Stimulated activated CD8-positive, alpha-beta memory T cell treated with anti-CD3 and anti-CD28 coated beads, Interleukin-12 subunit alpha, Interleukin-12 subunit beta, amount 100 ng/mL, for 4 hours (primary cell): ENCODE data around the gene GALR3.
"Not testable (repeated sequence)": the region's sequence is repeated elsewhere in the genome, so short reads cannot be mapped to it uniquely, and the experiment has no call there.

Experiments used
- DNase-seq: peaks from one replicate; pipeline ENCODE4 v3.0.0-alpha.2; 2020; ENCODE audit warnings: low read depth

The GALR3 gene, protein sequence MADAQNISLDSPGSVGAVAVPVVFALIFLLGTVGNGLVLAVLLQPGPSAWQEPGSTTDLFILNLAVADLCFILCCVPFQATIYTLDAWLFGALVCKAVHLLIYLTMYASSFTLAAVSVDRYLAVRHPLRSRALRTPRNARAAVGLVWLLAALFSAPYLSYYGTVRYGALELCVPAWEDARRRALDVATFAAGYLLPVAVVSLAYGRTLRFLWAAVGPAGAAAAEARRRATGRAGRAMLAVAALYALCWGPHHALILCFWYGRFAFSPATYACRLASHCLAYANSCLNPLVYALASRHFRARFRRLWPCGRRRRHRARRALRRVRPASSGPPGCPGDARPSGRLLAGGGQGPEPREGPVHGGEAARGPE

GRCh38 chr22:37823134-37823985 lies at the start of gene GALR3:
Gene GALR3, plus strand, starts transcription at chr22:37823382. Its CDS starts 25 bp downstream, at chr22:37823407.
- no peak for DNase-seq

DNA sequence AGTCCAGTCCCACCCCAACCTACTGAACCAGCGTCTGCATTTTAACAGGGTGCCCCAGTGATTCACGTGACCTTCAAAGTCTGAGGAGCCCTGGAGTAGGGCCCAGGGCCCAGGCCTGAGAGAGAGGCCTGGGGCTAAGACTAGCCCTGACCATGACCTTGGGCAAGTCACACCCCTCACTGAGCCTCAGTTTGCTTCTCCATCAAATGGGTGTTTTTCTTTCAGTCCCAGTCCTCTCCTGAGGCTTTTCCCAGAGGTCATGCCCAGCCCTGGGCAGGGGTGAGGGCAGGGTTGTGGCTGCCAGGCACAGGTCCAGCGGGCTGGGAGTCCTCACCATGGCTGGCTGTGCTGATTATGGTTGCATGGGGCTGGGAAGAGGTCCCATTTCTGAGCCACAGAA lies 48.5 kb upstream of the GALR3 start:
- no peak for DNase-seq

- no peak for DNase-seq
Measured at GRCh38 chr22:37775785-37776638, 47.2 kb upstream of the GALR3 start.

DNA sequence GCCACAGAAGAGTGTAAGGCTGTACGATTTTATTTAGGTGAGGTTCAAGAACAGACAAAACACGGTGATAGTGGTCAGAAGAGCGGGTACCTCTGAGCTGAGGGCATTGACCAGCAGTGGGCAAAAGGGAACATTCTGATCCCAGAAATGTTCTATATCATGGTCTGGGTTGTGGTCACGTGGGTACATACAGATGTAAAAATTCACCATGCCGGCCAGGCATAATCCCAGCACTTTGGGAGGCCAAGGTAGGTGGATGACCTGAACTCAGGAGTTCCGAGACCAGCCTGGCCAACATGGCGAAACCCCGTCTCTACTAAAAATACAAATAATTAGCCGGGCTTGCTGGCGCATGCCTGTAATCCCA lies 46.6 kb upstream of the GALR3 start:
- DNase-seq, result no peak

GRCh38 chr22:37777122-37777687 lies 46.0 kb upstream of the GALR3 start:
- no peak for DNase-seq

DNA sequence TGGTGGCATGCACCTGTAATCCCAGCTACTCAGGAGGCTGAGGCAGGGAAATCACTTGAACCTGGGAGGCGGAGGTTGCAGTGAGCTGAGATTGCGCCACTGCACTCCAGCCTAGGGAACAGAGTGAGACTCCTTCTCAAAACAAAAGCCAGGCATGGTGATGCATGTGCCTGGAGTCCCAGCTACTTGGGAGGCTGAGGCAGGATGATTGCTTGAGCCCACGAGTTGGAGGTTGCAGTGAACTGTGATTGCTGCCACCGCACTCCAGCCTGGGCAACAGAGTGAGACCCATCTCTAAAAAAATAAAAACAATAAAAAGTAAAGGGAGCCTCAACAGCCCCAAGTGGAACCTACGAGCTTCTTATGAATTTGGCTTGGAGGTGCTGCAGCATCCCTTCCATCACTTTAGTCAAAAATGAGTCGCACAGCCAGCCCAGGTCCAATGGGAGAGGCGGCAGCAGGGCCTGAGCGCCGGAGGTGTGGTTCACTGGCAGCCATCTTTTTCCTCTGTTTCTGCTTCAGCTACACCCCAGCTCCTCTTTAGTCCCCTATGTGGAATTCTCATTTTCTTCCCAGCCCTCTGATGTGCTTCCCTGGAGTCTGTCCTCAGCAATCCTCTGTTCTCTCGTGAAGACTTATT lies 44.7 kb upstream of the GALR3 start:
- no peak for DNase-seq

- DNase-seq, result no peak
Measured at GRCh38 chr22:37781434-37782059, 41.6 kb upstream of the GALR3 start.

- DNase-seq, result no peak
Measured at GRCh38 chr22:37782340-37783168, 40.6 kb upstream of the GALR3 start.

DNA sequence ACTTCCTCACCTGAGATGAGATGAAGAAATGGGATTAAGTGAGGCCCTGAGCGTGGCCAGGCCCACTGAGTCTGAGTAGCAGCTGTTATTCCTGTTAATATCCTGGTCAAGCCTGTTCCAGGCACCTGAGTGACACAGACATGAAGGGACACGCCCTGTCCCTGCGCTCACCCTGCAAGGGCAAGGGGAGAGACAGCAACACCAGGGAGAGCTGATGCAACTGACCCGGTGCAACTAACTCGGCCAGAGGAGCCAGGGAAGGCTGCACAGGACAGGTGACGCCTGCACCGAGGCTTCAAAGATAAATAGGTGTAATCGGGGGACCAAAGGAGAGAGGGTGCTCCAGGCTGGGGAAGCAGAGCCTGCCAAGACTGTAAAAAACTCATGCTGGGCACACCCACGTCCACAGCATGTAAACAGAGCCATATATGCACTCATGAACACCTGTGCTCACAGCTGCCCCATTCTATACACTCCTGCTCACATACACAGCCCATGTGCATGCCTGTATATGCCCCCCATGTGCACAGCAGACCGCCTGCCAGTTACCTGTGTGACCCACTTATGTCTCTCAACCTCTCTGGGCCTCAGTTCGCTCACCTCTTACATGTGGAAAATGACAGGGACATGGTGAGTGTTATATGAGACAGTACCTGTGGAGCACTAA lies 38.2 kb upstream of the GALR3 start:
- no peak for DNase-seq

DNA sequence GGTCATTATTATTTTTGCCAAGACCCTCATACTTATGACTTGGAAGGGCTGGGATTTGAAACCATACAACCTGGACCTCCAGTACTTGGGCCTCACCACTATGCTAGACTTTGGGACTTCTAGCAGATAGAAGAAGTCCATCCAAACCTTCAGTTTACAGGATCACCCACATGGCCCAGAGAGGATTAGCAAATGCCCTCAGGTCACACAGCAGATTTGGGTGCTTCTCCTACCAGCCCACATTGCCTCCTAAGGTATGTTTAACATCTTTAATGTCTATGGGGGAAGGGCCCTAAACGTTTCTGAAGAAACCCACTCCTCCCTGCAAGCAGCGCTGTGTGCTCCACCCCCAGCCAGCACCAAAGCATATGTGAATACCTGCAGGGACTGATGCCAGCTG lies 32.9 kb upstream of the GALR3 start:
- no peak for DNase-seq

DNA sequence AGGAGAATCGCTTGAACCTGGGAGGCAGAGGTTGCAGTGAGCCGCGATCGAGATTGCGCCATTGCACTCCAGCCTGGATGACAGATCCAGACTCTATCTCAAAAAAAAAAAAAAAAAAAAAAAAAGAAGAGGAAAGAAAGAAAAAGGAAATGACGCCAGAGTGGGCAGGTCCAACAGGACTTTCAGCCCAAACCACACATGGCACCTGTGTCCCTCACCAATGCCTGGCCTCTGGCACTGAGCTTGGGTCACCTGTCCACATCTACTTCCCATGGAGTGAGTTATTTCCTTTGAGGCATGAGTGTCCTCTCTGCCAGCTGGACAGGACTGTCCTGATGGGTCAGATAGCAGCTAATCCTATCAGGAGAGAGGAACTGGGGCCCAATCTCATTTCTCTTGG lies 30.7 kb upstream of the GALR3 start:
- no peak for DNase-seq

DNA sequence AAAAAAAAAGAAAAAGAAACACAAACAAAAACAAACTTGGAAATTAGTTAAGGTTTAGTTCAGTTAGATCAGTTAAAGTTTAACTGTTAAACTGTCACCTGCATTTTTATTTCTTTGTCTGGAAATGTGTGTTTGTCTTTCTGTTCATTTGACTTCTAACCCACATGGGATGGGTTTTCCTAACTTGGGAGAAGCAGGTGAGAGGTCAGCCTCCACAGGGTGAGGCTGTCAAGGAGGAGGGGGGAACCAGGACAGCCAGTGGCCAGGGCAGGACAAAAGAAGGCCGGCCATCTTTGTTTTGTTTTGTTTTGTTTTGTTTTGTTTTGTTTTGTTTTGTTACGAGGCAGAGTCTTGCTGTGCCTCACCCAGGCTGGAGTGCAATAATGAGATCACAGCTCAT lies 28.8 kb upstream of the GALR3 start:
- DNase-seq, result no peak

GRCh38 chr22:37796079-37796478 lies 27.1 kb upstream of the GALR3 start:
- DNase-seq, result no peak

DNA sequence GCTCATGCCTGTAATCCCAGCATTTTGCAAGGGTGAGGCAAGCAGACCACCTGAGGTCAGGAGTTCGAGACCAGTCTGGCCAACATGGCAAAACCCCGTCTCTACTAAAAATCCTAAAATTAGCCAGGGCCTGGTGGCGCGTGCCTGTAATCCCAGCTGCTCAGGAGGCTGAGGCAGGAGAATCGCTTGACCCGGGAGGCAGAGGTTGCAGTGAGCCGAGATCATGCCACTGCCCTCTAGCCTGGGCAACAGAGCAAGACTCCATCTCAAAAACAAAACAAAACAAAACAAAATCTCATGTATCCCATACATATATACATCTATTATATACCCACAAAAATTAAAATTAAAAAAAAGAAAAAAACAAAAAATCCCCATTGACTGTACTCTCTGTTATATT lies 25.9 kb upstream of the GALR3 start:
- not testable (repeated sequence) for DNase-seq

GRCh38 chr22:37797874-37798500 lies 25.2 kb upstream of the GALR3 start:
- DNase-seq, result no peak

DNA sequence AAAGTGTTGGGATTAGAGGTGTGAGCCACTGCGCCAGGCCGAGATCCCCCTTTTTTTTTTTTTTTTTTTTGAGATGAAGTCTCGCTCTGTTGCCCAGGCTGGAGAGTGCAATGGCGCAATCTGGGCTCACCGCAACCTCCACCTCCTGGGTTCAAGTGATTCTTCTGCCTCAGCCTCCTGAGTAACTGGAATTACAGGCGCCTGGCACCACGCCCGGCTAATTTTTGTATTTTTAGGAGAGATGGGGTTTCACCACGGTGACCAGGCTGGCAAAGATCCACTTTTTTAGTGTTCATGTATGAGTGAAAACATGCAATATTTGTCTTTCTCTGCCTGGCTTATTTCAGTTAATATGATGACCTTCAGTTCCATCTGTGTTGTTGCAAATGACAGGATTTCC lies 23.2 kb upstream of the GALR3 start:
- not testable (repeated sequence) for DNase-seq

GRCh38 chr22:37801946-37802309 lies 21.3 kb upstream of the GALR3 start:
- no peak for DNase-seq

DNA sequence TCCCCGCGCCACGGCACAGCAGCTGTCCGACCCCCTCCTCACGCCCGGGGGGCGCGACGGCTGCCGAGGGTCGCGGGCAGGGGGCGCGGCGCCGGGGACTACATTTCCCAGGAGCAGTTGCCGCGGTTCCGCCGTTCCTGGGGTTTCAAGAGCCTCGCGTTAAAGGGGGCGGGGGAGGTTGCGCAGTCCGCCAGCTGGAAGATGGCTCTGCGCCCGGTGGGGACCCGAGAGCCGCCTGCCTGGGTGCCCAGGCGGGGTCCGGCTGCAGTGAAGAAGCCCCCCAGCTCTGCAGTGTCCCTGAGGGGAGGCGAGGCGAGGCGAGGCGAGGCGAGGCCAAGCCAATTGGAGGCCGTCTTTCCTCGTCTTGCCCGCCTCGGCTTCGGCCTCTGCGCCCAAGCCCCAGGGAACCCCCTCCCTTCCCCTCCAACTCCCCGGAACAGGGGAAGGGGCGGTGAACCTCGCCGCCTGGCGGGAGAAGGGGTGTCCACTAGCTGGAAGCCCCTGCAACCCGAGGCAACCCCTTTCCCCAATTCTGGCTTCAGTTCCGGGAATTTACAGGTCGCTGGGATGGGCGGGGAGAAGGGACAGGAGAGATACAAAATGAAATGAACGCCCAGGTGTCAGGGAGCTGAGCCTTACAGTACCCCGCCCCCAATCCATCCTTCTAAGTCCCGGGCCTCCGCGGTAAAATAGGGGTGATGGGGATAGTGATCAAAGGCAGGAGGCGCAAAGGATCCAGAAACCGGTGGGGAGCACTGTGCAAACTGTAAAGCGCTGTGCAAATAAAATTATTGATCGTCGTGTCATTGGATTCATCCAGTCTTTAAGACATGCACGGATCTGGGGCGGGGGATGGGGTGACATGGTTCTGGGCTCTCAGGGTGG lies 20.6 kb upstream of the GALR3 start:
- no peak for DNase-seq
